ENCODE data around the gene ARMH3. TPM values are rescaled to one million over a fixed set of nuclear protein-coding genes. Genes with fewer than 3 reads are reported as not detected.

The ARMH3 gene
- total RNA-seq, 1 experiment from 2014 or later = 30.6 TPM

GRCh38 chr10:102033787-102034186, 22.2 kb downstream of the ARMH3 start:
- no peaks in the 10 kb centered on the region for H3K9me3 ChIP-seq (ENCODE audit: control insufficient read depth, insufficient read depth, low read depth, low read length)
- in situ Hi-C loops (cut with HindIII; ENCODE audit: low pct_unique_long_range_greater_than_20kb, low sequenced_read_pairs) (no loop called here), intact Hi-C loops (cut with micrococcal nuclease; ENCODE audit: unreplicated experiment) (no loop called here)
- POLR2A ChIA-PET = no interaction called here
- DNase-seq (ENCODE audit: low read depth, low spot score) (no peak), ATAC-seq (no peak)
- H3K36me3 ChIP-seq (ENCODE audit: control insufficient read depth, insufficient read depth, low read length) = peaks cover 2% of the 10 kb centered on the region; the same call in 1 of the 2 replicates
- BruUV-seq (replicated peaks) = no TSS peak
- H3K4me1 ChIP-seq (ENCODE audit: control insufficient read depth, insufficient read depth, low read length) = no peaks in the 10 kb centered on the region
- TF ChIP-seq POLR2AphosphoS5 (IDR thresholded peaks at IDR 0.05; ENCODE audit: low read depth, low read length) (no peak), REST (IDR thresholded peaks at IDR 0.05; ENCODE audit: insufficient read depth in 1 of 2, low read depth in 2 of 2, low read length in 1 of 2) (no peak), TCF7L2 (IDR thresholded peaks at IDR 0.05; ENCODE audit: low read depth, low read length) (no peak), CTCF (IDR thresholded peaks at IDR 0.05) (no peak), SIN3A (IDR thresholded peaks at IDR 0.05; ENCODE audit: borderline replicate concordance, insufficient read depth, low read depth, low read length) (no peak)
- no peak overlapping the region for H3K4me3 ChIP-seq (ENCODE audit: low read depth in 2 of 2, low read length in 2 of 2)
- CTCF ChIA-PET = no interaction called here
- H3K27ac ChIP-seq (ENCODE audit: low read length) = no peak overlapping the region
- H3K27me3 ChIP-seq (ENCODE audit: control insufficient read depth, insufficient read depth, low read length) = no peaks in the 10 kb centered on the region

- H3K27ac ChIP-seq (ENCODE audit: low read length) = no peak overlapping the region
- peaks cover 10% of the 10 kb centered on the region; the same call in 1 of the 2 replicates for H3K36me3 ChIP-seq (ENCODE audit: control insufficient read depth, insufficient read depth, low read length)
- ChIA-PET POLR2A (interaction anchor here (0.6 kb wide), 1 partner anchor 32 kb away, joined by 3 read pairs; no protein-coding TSS in a partner anchor), CTCF (no interaction called here)
- H3K27me3 ChIP-seq (ENCODE audit: control insufficient read depth, insufficient read depth, low read length) = no peaks in the 10 kb centered on the region
- no peak for TF ChIP-seq SIN3A (IDR thresholded peaks at IDR 0.05; ENCODE audit: borderline replicate concordance, insufficient read depth, low read depth, low read length)
- no peak for TF ChIP-seq CTCF (IDR thresholded peaks at IDR 0.05)
- no peak for TF ChIP-seq TCF7L2 (IDR thresholded peaks at IDR 0.05; ENCODE audit: low read depth, low read length)
- no peak for TF ChIP-seq REST (IDR thresholded peaks at IDR 0.05; ENCODE audit: insufficient read depth in 1 of 2, low read depth in 2 of 2, low read length in 1 of 2)
- TF ChIP-seq POLR2AphosphoS5 (IDR thresholded peaks at IDR 0.05; ENCODE audit: low read depth, low read length) = no peak
- DNase-seq (ENCODE audit: low read depth, low spot score) (no peak), ATAC-seq (no peak)
- BruUV-seq (replicated peaks) = no TSS peak
- in situ Hi-C loops (cut with HindIII; ENCODE audit: low pct_unique_long_range_greater_than_20kb, low sequenced_read_pairs) (no loop called here), intact Hi-C loops (cut with micrococcal nuclease; ENCODE audit: unreplicated experiment) (no loop called here)
- H3K4me1 ChIP-seq (ENCODE audit: control insufficient read depth, insufficient read depth, low read length) = no peaks in the 10 kb centered on the region
- H3K9me3 ChIP-seq (ENCODE audit: control insufficient read depth, insufficient read depth, low read depth, low read length) = no peaks in the 10 kb centered on the region
- no peak overlapping the region for H3K4me3 ChIP-seq (ENCODE audit: low read depth in 2 of 2, low read length in 2 of 2)
Observed at GRCh38 chr10:102027261-102027660, 28.7 kb downstream of the ARMH3 start.

Data from Panc1 (cell line).